Stimulated activated CD8-positive, alpha-beta memory T cell treated with anti-CD3 and anti-CD28 coated beads, Interleukin-2, amount 100 ng/mL, for 1 hour (primary cell): ENCODE results near the gene MMRN2.
"Not testable (repeated sequence)": the region's sequence is repeated elsewhere in the genome, so short reads cannot be mapped to it uniquely, and the experiment has no call there.

Experiments
- DNase-seq, 2 donors: peaks; one replicate each; pipeline ENCODE4 v3.0.0-alpha.2; 2020; ENCODE audit warnings: low read depth in 2 of 2

MMRN2 gene

GRCh38 chr10:86956848-86957448, 467 bp downstream of the MMRN2 start:
- no peak for DNase-seq

DNA sequence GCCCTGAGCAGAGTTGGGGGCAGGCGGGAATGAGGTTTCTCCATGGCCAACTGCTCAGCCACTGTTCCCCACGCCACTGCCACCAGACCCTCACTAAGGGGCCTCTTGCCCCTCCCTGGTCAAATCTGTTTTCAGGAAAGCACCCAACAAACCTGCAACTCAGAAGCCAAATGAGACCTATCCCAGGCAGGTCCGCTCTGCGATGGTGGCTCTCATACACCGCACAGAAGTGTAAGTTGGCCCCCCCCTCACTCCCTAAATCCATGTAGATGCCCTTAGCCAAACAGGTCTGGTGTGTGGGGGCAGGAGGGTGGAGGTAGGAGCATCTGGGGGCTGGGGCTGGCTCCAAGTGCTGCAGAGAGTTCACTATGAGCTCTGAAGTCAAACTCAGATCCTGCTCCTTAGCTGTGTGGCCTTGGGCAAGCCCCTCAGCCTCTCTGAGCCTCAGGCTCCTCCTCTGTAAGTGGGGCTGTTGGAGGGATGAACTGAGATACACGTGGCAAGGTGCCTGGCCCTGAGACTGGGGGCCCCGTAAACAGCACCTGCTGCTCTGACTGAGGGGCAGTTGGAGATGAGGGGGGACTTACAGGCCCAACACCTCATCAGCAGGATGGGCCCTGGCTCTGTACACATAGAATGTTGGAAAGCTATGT, 1.1 kb downstream of the MMRN2 start:
- DNase-seq = no peak

- DNase-seq = no peak
Observed at GRCh38 chr10:86955501-86956194, 1.8 kb downstream of the MMRN2 start.

DNA sequence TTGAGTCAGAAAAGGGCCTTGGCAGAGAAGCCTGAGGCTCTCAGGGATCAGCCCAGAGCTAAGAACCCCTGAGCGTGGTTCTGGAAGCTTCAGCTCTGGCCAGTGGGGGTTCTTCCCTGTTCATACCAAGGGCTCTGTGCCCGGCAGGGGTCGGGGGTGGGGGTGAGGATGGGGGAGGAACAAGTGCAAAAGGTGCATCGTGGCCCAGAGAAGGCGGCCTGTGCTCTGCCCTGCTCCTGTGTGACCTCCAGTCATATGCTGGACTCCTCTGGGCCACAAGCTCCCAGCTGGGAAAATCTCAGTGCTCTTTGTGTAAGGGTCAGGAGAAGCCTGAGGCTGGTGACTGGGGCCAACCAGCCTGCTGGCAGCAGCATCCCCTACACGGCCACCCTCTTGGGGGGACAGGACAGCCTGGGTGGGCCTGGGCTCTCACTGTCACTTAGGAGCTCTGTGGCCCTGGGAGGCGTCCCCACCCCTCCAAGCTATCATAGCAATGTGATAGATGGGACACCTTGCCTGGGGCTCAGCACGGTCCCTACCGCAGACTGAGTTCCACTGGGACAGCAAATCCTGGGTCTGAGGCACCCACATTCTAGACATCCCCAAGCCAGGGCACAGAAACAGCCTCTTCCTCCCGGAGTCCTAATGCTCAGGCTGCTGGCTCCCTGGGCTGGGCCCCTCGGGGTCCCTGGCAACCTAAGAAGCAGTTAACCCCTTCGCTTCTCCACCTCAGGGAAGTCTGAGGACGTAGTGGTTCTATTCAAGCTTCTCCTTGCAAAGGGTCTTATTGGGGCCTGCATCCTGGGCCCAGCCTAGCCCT, 2.5 kb downstream of the MMRN2 start:
- no peak for DNase-seq

DNA sequence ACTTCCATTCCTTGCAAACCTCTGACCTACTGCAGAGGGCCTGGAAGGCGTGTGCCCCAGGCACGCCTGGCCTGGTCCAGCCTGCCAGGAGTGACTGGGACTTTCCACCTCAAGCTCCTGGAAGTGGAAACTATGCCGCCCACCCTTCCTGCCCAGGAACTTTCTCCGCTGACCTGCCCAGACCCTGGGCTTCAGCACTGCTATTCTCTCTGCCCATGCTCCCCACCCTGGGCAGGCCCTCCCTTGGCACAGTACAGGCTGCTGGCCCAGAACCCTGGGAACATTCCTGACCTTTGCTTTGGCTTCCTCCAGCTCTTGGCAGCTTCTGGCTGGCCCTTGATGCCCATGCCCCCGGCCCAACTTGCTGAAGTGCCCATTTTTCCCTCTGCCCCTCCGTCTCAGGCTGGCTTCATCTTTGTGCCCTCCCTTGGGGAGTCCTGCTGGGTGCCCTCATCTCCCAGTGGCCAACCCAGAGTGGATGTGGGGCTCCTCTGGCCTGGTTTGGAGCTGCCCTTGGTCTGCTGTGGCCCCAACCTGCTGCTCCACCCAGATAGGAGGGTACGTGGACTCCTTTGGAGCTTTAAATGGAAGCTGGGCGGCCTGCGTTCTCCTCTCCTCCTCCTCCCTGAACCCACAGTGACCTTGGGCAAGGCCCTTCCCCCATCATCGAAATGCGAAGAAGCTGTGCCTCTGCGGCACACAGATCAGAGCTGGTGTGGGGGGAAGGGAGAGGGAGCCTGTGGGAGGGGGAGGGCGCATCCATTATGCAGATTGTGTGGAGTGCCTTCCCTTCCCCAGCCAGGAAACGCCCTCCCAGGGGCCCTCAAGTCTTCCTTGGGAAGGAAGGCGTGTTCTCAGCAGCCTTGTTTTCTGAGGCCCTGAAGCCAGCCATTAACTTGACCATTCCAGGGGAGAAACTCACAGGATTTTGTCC, 3.4 kb downstream of the MMRN2 start:
- no peak for DNase-seq

DNA sequence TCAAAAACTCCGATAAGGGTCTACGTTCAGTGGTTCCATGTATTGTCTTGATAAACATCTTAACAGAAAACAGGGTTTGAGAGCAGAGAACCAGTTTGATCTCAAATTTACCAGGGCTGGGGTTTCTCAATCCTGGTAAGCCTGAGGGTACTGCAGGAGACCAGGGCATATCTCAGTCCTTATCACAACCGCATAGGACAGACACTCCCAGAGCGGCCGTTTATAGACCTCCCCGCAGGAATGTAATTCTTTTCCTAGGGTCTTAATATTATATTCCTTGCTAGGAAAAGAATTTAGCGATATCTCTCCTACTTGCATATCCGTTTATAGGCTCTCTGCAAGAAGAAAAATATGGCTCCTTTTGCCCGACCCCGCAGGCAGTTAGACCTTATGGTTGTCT, 4.7 kb downstream of the MMRN2 start:
- DNase-seq = not testable (repeated sequence)

GRCh38 chr10:86952106-86952505, 5.3 kb downstream of the MMRN2 start:
- no peak for DNase-seq

GRCh38 chr10:86951184-86951761, 6.1 kb downstream of the MMRN2 start:
- no peak for DNase-seq

GRCh38 chr10:86950349-86950748, 7.1 kb downstream of the MMRN2 start:
- DNase-seq = no peak

DNA sequence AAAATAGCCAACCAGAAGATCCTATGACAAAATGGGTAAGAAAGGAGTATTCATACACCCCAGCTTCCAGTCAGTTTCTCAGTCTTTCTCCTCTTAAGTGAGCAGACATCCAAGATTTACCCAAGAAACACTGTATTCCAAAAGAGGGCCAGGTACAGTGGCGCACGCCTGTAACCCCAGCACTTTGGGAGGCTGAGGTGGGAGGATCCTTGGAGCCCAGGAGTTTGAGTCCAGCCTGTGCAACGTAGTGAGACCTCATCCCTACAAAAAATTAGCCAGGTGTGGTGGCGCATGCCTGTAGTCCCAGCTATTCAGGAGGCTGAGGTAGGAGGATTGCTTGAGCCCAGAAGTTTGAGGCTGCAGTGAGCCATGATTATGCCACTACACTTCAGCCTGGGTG, 9.6 kb downstream of the MMRN2 start:
- not testable (repeated sequence) for DNase-seq

GRCh38 chr10:86946213-86947155, 10.9 kb downstream of the MMRN2 start:
- DNase-seq = no peak

- DNase-seq = no peak
Observed at GRCh38 chr10:86945361-86946212, 11.8 kb downstream of the MMRN2 start.

- DNase-seq = no peak
Observed at GRCh38 chr10:86944907-86945306, 12.5 kb downstream of the MMRN2 start.

DNA sequence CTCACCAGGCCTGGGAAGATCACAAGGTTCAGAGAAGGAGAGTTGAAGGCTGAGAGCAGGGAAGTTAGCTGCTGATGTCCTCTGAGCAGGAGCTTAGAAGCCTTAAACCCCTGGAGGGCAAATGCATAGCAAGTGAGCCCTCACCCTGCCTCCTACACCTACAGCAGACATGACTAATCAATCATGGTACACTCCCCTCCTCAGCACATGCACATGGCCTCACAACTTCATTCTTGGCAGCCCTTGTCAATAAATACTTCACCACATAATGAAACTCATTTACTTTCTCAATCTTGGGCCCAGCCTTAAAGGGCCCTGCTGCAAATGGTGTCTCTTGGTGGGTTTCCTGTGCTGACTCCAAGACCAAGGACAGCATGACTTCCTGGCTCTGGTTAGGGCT, 12.9 kb downstream of the MMRN2 start:
- no peak for DNase-seq

DNA sequence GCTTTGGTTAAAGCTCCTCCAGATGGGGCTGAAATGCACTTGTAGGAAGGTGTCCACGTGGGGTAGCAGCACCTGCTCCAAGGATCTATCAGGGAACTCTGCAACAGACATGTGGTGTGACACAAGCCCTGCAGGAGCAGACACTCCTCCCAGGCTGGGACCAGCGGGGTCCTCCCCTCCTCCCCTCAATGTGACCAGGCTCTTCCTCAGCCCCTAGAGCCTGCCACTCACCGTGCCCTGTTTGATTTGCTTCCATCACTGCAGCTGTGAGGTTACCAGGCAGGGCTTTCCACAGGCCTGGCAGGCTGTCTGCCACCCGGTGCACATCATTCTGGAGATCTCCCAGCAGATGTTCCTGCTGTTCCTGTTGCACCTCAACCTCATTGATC, 13.4 kb downstream of the MMRN2 start:
- DNase-seq = no peak

DNA sequence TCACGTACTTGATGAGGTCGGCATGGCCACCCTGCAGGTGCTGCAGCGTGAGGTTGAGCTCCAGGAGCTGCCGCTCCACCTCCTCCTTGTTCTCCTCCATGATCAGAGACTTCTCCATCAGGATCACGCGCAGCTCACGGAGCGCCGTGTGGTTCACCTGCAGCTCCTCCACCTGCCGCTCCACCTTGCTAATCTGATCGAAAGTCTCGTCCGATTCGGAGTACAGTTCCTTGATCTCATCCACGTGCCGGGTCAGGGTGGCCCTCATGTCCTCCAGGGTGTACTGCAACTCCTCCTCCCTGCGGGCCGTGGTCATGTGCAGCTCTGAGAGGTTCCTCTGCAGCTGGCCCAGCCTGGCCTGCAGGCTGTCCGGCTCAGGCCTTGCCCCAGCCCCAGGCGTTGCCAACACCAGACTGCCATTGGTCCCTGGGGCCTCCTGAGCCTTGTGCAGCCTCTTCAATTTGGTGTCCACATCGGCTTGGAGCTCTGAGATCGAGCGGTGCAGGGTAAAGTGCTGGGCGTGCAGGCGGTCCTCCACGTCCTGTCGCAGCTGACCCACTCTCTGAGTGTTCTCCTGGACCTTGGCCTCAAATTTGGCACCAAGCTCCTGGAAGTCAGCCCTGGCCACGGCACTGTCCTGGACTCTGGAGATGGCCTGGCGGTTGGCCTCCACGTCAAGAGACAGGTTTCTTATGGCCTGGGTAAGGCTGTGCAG, 13.9 kb downstream of the MMRN2 start:
- no peak for DNase-seq

DNA sequence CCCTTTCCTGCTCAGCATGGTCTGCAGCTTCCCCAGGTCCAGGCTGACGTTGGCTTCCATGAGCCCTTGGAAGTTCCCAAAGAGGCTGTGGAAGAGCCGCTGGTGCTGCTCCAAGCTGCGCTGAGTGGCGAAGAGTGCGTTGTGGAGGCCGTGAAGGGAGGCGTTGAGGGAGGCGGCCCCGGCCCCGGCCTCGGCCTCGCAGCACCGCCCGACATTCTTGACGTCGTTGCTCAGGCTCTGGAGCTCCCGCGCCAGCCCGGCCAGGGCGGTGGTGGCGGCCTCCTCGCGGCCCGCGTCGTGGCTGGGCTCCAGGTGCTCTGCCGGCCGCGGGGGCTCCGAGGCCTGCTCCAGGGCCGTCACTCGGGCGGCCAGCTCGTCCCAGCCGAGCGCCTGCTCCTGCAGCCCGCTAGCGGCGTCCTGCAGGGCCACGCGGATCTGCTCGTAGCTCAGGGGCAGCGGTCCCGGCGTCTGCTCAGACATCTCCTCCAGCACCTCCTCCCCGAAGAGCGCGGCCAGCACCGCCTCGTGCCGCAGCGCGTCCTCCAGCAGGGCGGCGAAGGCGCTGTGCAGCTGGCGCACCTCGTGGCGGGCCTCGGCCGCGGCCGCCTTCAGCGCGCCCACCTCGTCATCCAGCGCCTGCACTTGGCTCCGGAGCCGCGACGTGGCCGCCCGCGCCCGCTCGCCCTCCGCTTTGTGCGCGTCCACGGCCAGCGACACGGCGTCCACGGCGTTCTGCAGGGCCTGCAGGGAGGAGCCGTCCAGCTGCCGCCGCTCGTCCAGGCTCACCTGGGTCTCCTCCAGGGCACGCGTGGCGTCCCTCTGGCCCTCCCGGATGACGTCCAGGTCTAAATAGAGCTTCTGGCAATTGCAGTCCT, 14.7 kb downstream of the MMRN2 start:
- no peak for DNase-seq
